GM18526 (cell line): Measurements from ENCODE around the gene SLC22A23.

ENCODE experiments used
- POLR2A ChIP-seq: IDR thresholded peaks from 3 replicates; pipeline ENCODE4 v1.6.1; 2011; ENCODE audit not compliant: insufficient read length; ENCODE audit errors: extremely low read depth

SLC22A23 gene

DNA sequence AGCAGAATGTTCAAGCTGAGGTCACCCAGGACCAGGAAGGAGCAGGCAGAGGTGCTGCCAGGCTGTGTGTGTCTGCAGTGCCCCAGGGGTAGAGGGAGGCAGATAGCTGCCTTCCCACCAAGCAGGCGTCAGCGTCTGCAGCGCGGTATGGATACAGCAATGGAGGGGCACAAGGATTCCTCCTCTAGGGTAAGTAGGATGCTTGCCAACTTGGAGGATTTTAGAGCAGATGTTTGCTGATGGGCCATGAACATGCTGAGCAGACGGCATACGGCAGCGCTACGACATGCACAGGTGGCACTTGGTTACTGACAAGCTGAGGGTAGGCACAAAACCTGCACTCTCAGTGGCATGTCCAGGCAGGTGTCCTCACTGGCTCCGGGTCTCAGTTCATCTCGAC, 150.0 kb downstream of the SLC22A23 start:
- TF ChIP-seq POLR2A, result no peak

GRCh38 chr6:3305831-3306230, 151.0 kb downstream of the SLC22A23 start:
- TF ChIP-seq POLR2A, result no peak

DNA sequence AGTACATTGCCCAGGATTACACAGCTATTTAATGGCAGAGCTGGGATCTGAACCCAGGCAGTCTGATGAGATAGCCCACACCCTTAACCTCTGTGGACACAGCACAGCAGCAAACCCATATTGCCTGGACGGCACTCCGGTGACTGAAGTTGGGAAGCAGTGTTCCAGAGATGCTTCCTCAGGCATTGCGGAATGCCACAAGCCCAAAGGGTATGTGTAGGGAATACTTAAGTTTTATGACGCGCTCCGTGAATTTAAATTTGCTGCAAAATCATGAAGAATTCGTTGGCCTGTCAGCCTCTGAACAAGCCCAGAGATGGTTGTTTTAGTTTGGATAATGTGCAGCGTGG, 151.7 kb downstream of the SLC22A23 start:
- TF ChIP-seq POLR2A, result no peak

DNA sequence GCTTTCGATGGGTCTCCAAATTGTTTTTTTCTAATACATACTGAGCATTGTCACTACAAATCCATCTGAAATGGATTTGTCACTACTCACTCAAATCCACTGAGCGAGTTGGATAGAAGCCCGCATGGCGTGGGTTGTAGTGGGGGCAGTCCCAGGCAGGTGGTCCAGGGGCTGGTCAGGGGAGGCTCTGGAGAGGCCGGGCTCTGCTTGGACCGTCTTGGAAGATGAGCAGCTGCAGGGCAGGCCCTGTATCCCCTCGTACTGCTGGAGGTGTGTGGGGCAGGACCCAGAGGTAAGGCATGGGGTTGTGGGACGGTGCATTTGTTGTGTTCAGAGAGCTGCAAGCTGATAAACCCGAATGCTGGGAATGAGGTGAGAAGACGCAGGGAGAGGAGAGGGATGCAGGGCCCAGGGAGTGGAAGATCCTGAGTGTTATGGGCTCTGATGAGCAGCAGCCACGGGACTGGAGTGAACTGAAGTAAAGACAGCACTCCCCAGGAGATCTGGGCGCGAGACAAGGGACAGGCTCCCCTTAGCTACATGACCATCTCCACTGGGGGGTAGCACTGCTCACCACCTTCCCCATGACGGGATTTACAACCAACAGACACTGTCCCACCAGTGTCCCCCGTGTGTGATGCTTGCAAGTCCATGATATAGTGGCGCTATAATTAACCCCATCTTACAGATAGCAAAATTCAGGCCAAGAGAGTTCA, 152.2 kb downstream of the SLC22A23 start:
- no peak for TF ChIP-seq POLR2A

DNA sequence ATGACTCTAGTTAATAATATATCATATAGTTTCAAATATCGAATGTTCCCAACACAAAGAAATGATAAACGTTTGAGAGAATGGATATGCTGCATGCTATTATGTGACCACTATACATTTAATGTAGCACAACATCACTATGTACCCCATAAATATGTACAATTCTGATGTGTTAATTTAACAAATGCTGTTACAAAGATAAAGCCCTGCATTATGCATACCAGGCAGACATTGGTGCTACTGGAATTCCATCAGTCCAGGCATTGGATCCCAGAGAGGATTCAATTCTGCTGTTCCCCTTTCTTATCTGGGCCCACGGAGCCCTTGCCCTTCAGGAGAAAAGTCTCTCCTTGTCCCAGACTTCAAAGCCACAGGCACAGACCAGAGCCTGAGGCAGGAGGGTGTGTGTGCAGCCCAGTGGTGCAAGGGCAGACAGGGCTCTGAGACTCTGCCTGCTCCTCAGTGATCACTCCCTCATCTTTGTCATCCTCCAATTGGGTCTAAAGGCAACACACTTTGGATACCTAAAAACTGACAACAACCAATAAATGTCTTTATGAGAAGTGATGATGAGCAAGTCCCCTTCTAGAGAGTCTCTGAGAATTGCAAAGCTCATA, 152.9 kb downstream of the SLC22A23 start:
- no peak for TF ChIP-seq POLR2A

GRCh38 chr6:3301506-3301905, 155.3 kb downstream of the SLC22A23 start:
- TF ChIP-seq POLR2A, result no peak

- TF ChIP-seq POLR2A, result no peak
These were observed 157.6 kb downstream of the SLC22A23 start for GRCh38 chr6:3299221-3299620.

DNA sequence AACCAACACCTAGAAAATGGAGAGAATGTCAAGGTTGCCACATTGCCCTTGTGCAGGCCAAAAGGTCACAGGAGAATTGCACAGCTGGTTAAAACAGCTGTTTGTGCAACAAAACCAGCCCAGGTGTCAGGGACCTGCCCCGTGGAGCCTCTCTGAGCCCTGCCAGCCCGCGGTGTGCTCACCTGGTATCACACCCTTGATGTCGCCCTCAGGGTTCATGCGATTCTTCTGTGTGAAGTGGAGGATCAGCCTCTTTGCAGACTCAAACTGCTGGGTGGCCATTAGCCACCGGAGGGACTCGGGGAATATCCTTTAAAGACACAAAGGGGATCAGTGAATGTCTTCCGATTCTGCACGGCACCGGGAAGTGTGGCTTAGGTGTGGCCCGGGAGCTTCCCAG, 158.9 kb downstream of the SLC22A23 start:
- TF ChIP-seq POLR2A, result no peak

GRCh38 chr6:3297006-3297405, 159.8 kb downstream of the SLC22A23 start:
- no peak for TF ChIP-seq POLR2A

DNA sequence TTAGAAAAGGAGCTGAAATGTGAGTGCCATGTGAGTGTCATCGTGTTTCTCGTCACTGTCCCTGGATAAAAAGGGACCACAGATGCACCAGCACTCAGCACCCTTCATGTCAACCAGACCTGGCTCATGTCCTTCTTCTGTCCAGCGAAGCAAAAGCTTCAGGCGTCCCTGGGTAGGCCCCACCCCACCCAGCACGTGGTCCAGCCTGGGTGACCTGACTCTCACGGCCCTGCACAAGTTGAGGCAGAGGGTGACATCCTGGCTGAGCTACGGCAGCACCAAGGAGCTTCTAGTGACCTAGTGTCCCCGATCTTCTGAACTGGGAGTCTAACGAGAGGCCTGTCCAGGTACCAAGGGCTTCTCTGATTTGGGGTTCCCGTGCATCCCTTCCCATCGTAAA, 160.3 kb downstream of the SLC22A23 start:
- no peak for TF ChIP-seq POLR2A

- TF ChIP-seq POLR2A, result no peak
These were observed 160.8 kb downstream of the SLC22A23 start for GRCh38 chr6:3296078-3296477.

DNA sequence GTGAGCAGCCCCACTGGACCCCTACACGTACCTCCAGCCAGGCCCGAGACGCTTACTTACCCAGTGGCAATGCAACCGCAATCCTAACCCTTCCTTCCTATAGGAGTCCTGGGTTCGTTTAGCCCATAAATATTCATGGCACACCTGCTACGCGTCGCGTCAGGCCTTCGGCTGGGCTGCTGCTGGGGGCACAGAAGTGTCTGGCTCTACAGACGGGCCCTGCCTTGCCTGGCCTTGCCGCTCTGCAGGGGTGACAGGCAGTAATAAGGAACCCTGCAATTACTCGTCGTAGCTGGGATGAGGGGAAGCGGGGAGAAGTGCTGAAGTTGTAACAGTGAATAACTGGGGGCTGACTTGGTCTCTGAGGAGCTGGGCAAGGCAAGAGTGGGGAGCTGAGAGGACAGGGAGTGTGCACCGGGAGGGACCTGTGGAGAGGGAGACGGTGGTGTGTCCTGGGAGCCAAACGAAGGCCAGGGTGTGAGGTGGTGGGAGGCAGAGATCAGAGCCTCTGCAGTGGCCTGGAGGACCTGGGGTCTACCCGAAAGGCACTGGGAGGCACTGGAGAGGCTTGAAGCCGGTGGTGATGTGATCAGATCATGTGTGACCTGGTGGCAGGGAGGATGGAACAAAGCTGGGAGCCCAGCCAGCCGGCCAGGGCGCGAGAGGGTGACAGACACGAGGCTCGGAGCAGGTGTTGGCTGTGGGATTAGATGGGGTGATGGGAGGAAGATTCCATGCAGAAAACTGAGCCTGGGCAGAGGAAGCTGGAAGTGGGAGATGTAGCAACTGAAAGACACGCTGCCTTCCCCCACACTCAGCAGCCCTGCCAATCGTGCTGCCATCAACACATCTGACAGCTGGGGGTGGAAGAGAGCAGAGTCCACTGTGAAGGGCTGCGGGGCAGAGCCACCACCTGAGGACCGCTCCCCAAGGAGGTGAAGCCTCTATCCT, 161.7 kb downstream of the SLC22A23 start:
- no peak for TF ChIP-seq POLR2A

GRCh38 chr6:3294396-3294795, 162.5 kb downstream of the SLC22A23 start:
- TF ChIP-seq POLR2A, result no peak

GRCh38 chr6:3293271-3294155, 163.3 kb downstream of the SLC22A23 start:
- TF ChIP-seq POLR2A, result no peak
